GM21367 (cell line): ENCODE measurements around the gene CDKL4.
"Not testable (repeated sequence)": the region's sequence is repeated elsewhere in the genome, so short reads cannot be mapped to it uniquely, and the experiment has no call there.

Experiments
- ATAC-seq: cut with Tn5 transposase; IDR thresholded peaks from one replicate; pipeline ENCODE4 v1.9.1; 2021; ENCODE audit not compliant: unreplicated experiment

Gene CDKL4

GRCh38 chr2:39179974-39180960 is 63.5 kb downstream of the CDKL4 start:
- ATAC-seq, result no peak

DNA sequence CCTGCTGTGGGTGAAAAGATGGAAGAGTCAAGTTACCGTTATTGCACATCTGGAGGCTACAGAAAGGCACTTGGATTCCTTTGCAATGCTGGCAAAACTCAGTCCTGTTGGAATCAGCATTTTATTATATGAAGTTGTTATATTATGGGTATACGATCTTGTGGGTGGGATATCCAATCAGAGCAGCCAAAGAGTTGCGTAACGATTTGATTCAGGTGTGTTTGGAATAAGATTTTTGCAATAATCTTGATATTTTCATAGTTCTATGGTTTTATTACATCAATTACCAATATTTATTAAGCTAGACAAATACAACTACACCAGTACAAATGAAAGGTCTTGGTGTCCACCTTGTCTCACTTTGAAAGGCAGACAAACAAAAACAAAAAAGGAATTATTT is 65.0 kb downstream of the CDKL4 start:
- ATAC-seq, result no peak

DNA sequence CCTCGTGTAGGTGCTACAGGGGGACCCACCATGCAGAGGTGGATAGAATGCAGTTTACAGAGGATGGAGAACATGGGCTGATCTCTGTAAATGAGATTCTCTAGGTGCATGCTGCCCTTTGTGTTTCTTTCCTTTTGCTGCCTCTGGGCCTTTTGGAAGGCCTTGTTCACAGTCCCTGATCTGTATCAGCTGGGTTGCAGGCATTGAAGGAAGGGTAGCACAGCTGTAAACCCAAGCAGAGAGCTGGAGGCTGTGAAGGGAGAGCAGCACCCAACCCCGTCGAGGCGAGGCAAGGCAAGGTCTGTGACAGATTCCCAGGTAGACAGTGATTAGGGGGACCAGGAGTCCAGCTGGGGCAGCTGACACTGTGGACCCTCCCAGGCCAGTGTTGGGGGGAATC is 66.8 kb downstream of the CDKL4 start:
- ATAC-seq, result no peak

DNA sequence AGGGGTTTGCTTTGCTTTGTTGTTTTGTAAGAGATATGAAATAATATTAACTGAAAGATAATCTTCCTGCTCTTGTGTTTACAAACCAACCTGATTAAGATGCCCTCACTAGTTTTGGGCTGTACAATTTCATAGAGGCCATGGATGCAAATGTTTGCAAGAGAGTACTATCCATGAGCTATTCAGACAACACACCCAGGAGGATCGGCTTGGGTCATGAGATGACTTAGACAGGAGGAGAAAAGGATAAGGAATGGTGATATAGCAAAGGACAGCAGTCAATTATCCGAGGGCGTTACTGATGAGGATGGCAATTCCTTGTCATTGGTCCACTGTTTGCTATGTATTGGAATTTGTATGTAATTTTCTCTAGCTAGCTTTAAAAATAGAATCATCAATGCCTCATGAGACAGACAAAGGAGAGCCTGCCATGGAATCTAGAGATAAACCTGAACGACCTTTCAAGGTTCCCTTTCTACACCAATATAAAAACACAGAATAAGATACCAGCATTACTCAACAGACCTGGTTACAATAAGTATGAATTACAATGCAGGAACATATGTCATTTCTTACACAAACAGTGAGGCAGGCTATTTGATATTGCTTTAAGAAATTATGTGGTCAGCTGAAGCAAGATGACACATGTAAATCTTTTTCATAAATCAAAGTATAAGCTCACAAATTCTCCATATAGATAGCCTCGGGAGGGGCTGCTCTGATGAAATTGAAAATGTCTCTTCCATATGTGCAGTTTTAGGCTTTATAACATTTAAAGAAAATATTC is 68.6 kb downstream of the CDKL4 start:
- ATAC-seq, result no peak

- no peak for ATAC-seq
Observed at GRCh38 chr2:39174022-39174421, 69.7 kb downstream of the CDKL4 start.

DNA sequence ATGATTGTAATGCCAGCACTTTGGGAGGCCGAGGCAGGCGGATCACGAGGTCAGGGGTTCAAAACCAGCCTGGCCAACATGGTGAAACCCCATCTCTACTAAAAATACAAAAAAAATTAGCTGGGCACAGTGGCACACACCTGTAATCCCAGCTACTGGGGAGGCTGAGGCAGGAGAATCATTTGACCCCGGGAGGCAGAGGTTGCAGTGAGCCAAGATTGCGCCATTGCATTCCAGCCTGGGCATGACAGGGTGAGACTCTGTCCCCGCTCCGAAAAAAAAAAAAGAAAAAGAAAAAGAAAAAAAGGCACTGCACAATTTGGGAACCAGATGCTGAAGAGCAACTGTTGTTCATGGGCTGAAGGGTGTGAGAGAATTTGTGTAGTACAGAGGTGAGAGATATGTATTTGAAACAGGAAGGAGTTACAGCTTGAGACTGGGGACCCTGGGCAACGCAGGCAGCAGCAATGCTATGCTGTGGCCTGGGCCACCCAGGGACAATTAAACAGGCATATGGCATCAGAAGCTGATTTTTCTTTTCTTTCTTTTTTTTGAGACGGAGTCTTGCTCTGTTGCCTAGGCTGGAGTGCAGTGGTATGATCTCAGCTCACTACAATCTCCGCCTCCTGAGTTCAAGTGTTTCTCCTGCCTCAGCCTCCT is 71.6 kb downstream of the CDKL4 start:
- not testable (repeated sequence) for ATAC-seq

DNA sequence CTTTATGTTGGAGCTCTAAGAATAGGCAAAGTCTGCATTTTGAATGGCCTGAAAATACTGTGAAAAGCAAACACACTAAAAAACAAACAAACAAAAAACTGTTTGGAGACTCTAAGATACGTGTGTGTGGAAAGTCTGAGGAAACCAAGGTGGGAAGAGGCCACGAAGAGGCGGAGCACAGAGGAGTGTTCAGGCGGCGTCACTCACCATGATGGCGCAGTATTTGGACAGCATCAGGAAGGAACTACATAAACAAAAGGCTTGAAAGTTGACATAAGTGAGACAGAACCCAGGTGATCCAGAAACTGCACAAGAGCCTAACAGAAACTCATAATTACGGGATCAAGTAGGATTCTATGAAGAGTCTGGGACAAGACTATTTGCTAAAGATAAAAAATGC is 72.1 kb downstream of the CDKL4 start:
- no peak for ATAC-seq

DNA sequence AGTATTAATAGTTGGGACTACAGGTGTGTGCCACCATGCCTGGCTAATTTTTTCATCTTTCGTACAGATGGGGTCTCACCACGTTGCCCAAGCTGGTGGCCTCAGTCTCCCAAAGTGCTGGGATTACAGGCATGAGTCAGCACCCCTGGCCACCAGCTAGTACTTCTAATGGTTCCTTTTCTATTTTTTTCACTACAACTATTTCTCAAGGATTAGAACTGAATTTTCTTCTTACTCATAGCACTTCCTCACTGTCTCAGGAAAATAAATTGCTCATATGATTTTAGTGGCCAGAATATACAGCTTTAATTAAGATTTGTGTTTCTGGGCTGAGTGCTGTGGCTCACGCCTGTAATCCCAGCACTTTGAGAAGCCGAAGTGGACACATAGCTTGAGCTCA is 79.7 kb downstream of the CDKL4 start:
- no peak for ATAC-seq

DNA sequence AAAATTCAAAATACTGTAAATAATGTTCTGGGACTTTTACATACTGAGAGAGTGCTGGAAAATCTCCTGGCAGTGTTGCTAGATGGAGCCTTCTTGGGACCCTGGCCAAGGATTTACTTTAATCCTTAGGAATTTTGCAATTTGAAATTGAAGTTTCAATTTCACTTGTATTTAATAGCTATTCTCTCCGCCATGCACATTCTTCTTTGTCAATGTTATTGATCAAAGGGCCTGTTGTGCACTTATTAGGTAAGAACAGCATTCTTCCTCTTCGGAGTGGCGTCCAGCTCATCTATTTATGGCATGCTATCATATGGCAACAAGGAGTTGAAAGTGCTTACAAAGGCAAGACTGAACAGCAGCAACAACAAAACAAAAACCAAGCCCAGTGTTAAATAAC is 82.8 kb downstream of the CDKL4 start:
- no peak for ATAC-seq

DNA sequence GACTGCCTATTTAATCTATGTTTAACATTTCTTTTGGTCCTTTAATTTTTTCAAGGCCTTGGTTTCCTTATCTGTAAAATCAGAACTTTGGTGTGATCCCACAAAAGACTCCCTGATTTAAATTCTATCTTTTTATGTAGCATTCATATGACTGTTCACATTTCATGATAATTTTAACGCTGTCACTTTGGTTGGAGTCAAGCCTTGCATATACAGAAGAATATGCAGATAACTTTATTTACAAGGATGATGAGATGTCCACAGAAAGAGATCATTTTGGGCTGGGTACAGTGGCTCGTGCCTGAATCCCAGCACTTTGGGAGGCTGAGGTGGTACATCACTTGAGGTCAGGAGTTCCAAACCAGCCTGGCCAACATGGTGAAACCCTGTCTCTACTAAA is 84.5 kb downstream of the CDKL4 start:
- no peak for ATAC-seq

- ATAC-seq, result no peak
Observed at GRCh38 chr2:39158351-39158750, 85.4 kb downstream of the CDKL4 start.

DNA sequence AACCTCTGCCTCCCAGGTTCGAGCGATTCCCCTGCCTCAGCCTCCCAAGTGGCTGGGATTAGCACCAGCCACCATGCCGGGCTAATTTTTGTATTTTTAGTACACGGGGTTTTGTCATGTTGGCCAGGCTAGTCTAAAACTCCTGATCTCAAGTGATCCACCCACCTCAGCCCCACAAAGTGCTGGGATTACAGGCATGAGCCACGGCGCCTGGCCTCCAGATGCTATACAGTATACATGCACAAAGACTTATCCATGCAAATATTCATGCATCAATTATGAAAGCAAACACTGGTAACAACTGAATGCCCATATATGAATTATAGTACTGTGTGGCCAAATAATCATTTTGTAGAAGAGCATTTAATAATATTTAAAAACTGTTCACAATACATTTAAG is 86.9 kb downstream of the CDKL4 start:
- no peak for ATAC-seq

DNA sequence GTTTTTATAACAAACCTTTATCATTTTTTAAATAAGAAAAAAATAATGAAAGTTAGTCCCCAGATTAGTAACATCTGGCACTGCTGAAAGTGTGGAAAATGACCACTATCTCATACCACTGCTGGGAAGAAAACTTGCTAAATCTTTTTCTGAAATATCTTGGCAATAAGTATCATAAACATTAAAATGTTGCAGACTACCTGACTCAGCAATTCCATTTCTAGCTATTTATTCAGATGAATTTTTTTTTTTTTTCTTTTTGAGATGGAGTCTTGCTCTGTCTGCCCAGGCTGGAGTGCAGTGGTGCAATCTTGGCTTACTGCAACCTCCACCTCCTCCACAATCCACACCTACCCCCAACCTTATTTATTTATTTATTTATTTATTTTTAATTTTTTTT is 87.7 kb downstream of the CDKL4 start:
- no peak for ATAC-seq

- not testable (repeated sequence) for ATAC-seq
Observed at GRCh38 chr2:39155573-39155972, 88.2 kb downstream of the CDKL4 start.

DNA sequence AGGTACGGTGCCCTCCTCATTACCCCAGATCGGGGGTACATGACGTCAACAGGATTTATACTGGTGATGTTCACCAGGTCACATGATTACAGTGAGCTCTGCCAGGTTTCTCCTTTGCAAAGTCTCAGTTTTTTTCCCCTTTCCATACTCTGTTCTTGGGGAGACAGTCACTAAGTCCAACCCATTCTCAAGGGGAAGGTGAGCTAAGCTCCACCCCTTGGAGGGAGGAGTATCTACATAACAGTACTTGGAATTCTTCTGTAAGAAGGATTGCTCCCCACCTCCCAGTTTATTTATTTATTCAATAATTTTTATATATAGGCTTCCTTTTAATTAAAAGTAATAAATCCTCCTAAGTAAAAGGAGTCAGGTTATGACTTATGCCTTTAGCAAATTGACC is 88.8 kb downstream of the CDKL4 start:
- no peak for ATAC-seq

GRCh38 chr2:39153312-39153711 is 90.5 kb downstream of the CDKL4 start:
- no peak for ATAC-seq

DNA sequence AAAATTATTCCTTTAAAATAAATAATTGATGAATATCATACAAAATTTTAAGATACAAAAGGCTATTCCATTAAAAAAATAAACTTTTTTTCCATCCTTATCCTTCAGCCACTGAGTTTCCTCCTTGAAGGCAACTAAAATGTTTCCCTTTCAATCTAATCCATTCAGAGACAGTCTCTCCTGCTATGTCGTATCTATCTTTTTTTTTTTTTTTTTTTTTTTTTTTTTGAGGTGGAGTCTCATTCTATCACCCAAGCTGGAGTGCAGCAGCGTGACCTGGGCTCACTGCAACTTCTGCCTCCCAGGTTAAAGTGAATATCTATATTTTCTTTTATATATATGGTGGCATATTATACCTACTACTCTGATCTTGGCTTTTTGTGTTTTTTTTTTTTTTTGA is 91.3 kb downstream of the CDKL4 start:
- ATAC-seq, result no peak

GRCh38 chr2:39150890-39151497 is 92.8 kb downstream of the CDKL4 start:
- ATAC-seq, result no peak

- no peak for ATAC-seq
Observed at GRCh38 chr2:39150102-39150562, 93.6 kb downstream of the CDKL4 start.

DNA sequence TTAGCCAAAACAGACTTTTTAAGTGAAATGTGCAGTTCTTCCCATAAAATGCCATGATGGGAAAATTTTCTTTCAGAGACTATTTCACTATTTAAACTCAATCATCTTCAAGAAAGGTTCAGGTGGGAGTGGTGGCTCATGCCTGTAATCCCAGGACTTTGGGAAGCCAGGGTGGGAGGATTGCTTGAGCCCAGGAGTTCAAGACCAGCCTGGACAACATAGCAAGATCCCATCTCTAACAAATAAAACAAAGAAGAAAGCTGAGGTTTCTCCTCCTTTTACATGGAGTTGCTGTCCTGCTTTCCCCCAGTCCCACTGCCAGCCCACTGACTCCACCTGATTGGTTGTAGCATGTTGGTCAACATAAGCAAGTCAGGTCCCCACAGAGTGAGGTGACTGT is 97.1 kb downstream of the CDKL4 start:
- ATAC-seq, result no peak

DNA sequence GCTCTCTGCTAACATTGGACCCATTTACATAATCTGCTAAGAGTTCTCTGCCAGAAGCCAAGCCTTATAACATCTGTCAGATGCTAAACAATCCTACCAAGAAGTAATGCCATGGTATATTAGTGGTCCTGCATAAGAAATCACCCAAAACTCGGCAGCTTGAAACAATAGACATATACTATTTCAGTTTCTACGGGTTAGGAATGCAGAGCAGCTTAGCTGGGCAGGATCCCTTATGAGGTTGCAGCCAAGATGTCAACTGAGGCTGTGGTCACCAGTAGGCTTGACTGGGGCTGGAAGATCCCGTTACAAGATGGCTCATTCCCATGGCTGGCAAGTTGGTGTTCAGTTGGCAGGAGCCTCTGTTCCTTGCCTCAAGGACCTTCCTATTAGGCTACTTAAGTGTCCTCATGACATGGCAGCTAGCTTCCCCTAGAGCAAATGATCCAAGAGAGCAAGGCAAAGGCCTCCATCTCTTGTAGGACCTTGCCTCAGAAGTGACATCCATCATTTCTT is 97.8 kb downstream of the CDKL4 start:
- ATAC-seq, result no peak
